ENCODE results near the gene CCR5.

CCR5 gene

DNA sequence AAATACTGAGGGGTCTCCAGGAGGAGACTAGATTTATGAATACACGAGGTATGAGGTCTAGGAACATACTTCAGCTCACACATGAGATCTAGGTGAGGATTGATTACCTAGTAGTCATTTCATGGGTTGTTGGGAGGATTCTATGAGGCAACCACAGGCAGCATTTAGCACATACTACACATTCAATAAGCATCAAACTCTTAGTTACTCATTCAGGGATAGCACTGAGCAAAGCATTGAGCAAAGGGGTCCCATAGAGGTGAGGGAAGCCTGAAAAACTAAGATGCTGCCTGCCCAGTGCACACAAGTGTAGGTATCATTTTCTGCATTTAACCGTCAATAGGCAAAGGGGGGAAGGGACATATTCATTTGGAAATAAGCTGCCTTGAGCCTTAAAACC lies 4.5 kb downstream of the CCR5 start:
- H3K79me2 ChIP-seq (ENCODE audit: low read length), result no peaks in the 10 kb centered on the region
- H4K20me1 ChIP-seq (ENCODE audit: insufficient read depth, low read length), result no peaks in the 10 kb centered on the region; the same call in 1 of the 2 replicates
- H3K9ac ChIP-seq (ENCODE audit: low read length), result no peak overlapping the region
- no peak overlapping the region for H2AFZ ChIP-seq (ENCODE audit: low read depth, low read length)
- peaks cover 25% of the 10 kb centered on the region for H3K4me1 ChIP-seq (ENCODE audit: low read length)
- H3K4me2 ChIP-seq (ENCODE audit: low read length), result no peak overlapping the region
- H3K9me3 ChIP-seq (ENCODE audit: insufficient read depth, low read length), result no peaks in the 10 kb centered on the region
- H3K27me3 ChIP-seq (ENCODE audit: low read depth, low read length), result peaks cover 62% of the 10 kb centered on the region
- H3K4me3 ChIP-seq (ENCODE audit: low read length), result no peak overlapping the region
- H3K36me3 ChIP-seq (replicated peaks; ENCODE audit: low read depth, low read length), result no peaks in the 10 kb centered on the region
- TF ChIP-seq, protein P1, sequence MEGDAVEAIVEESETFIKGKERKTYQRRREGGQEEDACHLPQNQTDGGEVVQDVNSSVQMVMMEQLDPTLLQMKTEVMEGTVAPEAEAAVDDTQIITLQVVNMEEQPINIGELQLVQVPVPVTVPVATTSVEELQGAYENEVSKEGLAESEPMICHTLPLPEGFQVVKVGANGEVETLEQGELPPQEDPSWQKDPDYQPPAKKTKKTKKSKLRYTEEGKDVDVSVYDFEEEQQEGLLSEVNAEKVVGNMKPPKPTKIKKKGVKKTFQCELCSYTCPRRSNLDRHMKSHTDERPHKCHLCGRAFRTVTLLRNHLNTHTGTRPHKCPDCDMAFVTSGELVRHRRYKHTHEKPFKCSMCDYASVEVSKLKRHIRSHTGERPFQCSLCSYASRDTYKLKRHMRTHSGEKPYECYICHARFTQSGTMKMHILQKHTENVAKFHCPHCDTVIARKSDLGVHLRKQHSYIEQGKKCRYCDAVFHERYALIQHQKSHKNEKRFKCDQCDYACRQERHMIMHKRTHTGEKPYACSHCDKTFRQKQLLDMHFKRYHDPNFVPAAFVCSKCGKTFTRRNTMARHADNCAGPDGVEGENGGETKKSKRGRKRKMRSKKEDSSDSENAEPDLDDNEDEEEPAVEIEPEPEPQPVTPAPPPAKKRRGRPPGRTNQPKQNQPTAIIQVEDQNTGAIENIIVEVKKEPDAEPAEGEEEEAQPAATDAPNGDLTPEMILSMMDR (IDR thresholded peaks at IDR 0.05; ENCODE audit: low read depth, low read length), result no peak
- 0 out of 2 replicates have a peak, but pooled peaks have one; percentile 31 for TF ChIP-seq EZH2phosphoT487 (IDR thresholded peaks at IDR 0.05; ENCODE audit: low read depth)
- H3K27ac ChIP-seq (ENCODE audit: low read length), result no peak overlapping the region

DNA sequence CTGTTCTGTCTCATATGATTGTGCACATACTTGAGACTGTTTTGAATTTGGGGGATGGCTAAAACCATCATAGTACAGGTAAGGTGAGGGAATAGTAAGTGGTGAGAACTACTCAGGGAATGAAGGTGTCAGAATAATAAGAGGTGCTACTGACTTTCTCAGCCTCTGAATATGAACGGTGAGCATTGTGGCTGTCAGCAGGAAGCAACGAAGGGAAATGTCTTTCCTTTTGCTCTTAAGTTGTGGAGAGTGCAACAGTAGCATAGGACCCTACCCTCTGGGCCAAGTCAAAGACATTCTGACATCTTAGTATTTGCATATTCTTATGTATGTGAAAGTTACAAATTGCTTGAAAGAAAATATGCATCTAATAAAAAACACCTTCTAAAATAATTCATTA lies 5.1 kb downstream of the CCR5 start:
- H3K79me2 ChIP-seq (ENCODE audit: low read length), result no peaks in the 10 kb centered on the region
- H3K9ac ChIP-seq (ENCODE audit: low read length), result no peak overlapping the region
- no peak overlapping the region for H2AFZ ChIP-seq (ENCODE audit: low read depth, low read length)
- H3K4me3 ChIP-seq (ENCODE audit: low read length), result no peak overlapping the region
- no peaks in the 10 kb centered on the region for H3K9me3 ChIP-seq (ENCODE audit: insufficient read depth, low read length)
- TF ChIP-seq EZH2phosphoT487 (IDR thresholded peaks at IDR 0.05; ENCODE audit: low read depth), result no peak
- TF ChIP-seq, protein P1 (IDR thresholded peaks at IDR 0.05; ENCODE audit: low read depth, low read length), result no peak
- no peak overlapping the region for H3K27ac ChIP-seq (ENCODE audit: low read length)
- peaks cover 56% of the 10 kb centered on the region for H3K27me3 ChIP-seq (ENCODE audit: low read depth, low read length)
- no peak overlapping the region for H3K4me2 ChIP-seq (ENCODE audit: low read length)
- peaks cover 25% of the 10 kb centered on the region for H3K4me1 ChIP-seq (ENCODE audit: low read length)
- H3K36me3 ChIP-seq (replicated peaks; ENCODE audit: low read depth, low read length), result no peaks in the 10 kb centered on the region
- no peaks in the 10 kb centered on the region; the same call in 1 of the 2 replicates for H4K20me1 ChIP-seq (ENCODE audit: insufficient read depth, low read length)

DNA sequence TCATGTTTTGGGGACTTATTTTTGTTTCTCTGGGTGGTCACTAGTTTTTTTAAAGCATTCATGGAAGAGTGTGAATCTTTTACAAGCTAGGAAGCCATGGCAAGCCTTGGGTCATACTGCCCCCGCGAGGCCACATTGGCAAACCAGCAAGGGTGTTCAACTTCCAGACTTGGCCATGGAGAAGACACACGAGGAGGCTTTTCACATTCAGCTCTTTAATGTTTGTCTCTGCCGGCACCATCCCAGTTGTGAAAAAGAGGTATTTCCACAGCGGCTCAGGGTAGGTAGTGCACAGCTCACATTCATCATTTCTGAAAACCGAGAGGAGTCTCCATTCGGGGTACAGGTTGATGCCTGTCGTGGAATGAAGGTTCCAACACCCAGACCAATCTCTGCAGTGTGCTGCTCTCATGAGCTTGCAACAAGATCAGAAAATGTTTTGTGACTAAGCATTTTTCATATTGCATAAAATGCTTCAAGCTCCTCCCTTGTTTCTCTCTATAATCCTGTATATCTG lies 7.7 kb downstream of the CCR5 start:
- Histone ChIP-seq H3K4me3 (ENCODE audit: low read length) (no peak overlapping the region), H3K9ac (ENCODE audit: low read length) (no peak overlapping the region), H3K27ac (ENCODE audit: low read length) (no peak overlapping the region), H3K9me3 (ENCODE audit: insufficient read depth, low read length) (no peaks in the 10 kb centered on the region), H4K20me1 (ENCODE audit: insufficient read depth, low read length) (no peaks in the 10 kb centered on the region; the same call in 1 of the 2 replicates), H3K79me2 (ENCODE audit: low read length) (no peaks in the 10 kb centered on the region), H3K4me1 (ENCODE audit: low read length) (peaks cover 26% of the 10 kb centered on the region), H3K36me3 (replicated peaks; ENCODE audit: low read depth, low read length) (no peaks in the 10 kb centered on the region), H3K4me2 (ENCODE audit: low read length) (peak overlapping the region; percentile 42), H3K27me3 (ENCODE audit: low read depth, low read length) (peaks cover 40% of the 10 kb centered on the region), H2AFZ (ENCODE audit: low read depth, low read length) (no peak overlapping the region)
- TF ChIP-seq, protein P1 (IDR thresholded peaks at IDR 0.05; ENCODE audit: low read depth, low read length), result peak; percentile 98
- TF ChIP-seq EZH2phosphoT487 (IDR thresholded peaks at IDR 0.05; ENCODE audit: low read depth), result no peak

DNA sequence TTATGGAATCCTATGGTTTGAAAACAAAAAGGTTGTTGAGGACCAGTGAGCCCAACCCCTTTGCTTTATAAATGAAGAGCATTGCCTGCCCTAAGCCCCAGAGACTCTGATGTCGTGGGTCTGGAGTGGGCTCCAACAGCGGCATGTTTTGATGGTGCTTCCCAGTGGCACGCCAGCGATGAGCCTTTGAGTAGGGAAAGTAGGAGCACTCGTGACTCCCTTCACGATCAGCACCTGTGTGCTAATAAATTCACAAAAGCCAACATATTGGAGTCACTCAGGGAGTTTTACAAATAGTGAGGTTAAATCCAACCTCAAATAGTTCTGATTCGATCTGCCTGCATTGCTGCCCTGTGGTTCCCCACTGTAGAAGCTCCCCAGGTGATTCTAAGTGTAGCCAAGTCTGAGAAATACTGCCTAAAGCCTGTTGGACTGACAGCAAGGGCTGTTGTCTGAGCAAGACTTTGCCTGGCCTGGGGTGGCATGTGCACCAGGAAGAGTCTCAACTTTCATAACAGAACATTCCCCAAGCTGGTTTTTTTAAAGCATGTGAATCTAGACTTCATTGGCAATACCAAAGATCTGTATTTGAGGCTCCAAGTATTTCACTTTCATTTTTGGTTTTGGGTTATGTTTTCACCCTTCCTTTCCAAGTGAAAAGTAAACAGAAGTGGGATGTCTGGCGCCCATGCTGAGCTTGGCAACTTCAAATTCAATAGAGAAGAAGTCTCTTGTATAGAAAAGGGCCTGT lies 9.9 kb downstream of the CCR5 start:
- Histone ChIP-seq H3K9me3 (ENCODE audit: insufficient read depth, low read length) (no peaks in the 10 kb centered on the region), H3K9ac (ENCODE audit: low read length) (no peak overlapping the region; the same call in 1 of the 2 replicates), H3K27me3 (ENCODE audit: low read depth, low read length) (peaks cover 18% of the 10 kb centered on the region), H3K36me3 (replicated peaks; ENCODE audit: low read depth, low read length) (no peaks in the 10 kb centered on the region), H3K4me1 (ENCODE audit: low read length) (peaks cover 36% of the 10 kb centered on the region), H2AFZ (ENCODE audit: low read depth, low read length) (peak overlapping the region; percentile 43), H3K27ac (ENCODE audit: low read length) (no peak overlapping the region), H3K4me2 (ENCODE audit: low read length) (peak overlapping the region; percentile 65), H4K20me1 (ENCODE audit: insufficient read depth, low read length) (no peaks in the 10 kb centered on the region), H3K4me3 (ENCODE audit: low read length) (peak overlapping the region; percentile 37), H3K79me2 (ENCODE audit: low read length) (no peaks in the 10 kb centered on the region)
- TF ChIP-seq EZH2phosphoT487 (IDR thresholded peaks at IDR 0.05; ENCODE audit: low read depth), result no peak
- TF ChIP-seq, protein P1 (IDR thresholded peaks at IDR 0.05; ENCODE audit: low read depth, low read length), result no peak
